Small intestine (tissue), 7 donors: ENCODE data around the gene ADAM30. TPM values are rescaled to one million over a fixed set of nuclear protein-coding genes. Genes with fewer than 3 reads are reported as not detected.

Experiments used
- DNase-seq, 2 donors: peaks; one replicate each; pipeline versions ENCODE4 v3.0.0 to v3.0.0-alpha.2; 2013
- FAIRE-seq: peaks from 2 replicates; lab custom pipeline; 2012; peaks lifted over from hg19 to GRCh38; lab: Jason Lieb, UNC
- H3K27ac ChIP-seq, 3 donors: one replicate each; pipeline ENCODE4 v1.5.1; 2013; ENCODE audit warnings: low read length in 2 of 3, mild to moderate bottlenecking in 2 of 3, control low read depth in 1 of 3, inconsistent platforms in 1 of 3, low read depth in 1 of 3, moderate library complexity in 1 of 3
- H3K27me3 ChIP-seq, 3 donors: one replicate each; pipeline ENCODE4 v1.6.1; 2013; ENCODE audit warnings: low read length in 3 of 3, inconsistent platforms in 1 of 3; ENCODE audit not compliant: control insufficient read depth in 3 of 3, insufficient read depth in 3 of 3
- H3K36me3 ChIP-seq, 3 donors: one replicate each; pipeline ENCODE4 v1.6.1; 2013; ENCODE audit warnings: low read length in 3 of 3, inconsistent platforms in 1 of 3, low read depth in 1 of 3, mild to moderate bottlenecking in 1 of 3, moderate library complexity in 1 of 3; ENCODE audit not compliant: control insufficient read depth in 3 of 3, insufficient read depth in 2 of 3
- H3K4me1 ChIP-seq, 3 donors: one replicate each; pipeline ENCODE4 v1.6.1; 2013; ENCODE audit warnings: low read length in 2 of 3, inconsistent platforms in 1 of 3, low read depth in 1 of 3, mild to moderate bottlenecking in 1 of 3, moderate library complexity in 1 of 3; ENCODE audit not compliant: control insufficient read depth in 3 of 3, insufficient read depth in 2 of 3
- H3K4me3 ChIP-seq, 3 donors: one replicate each; pipeline ENCODE4 v1.5.1; 2013; ENCODE audit warnings: low read length in 3 of 3, control low read depth in 1 of 3, inconsistent platforms in 1 of 3, low read depth in 1 of 3, mild to moderate bottlenecking in 1 of 3, moderate library complexity in 1 of 3
- H3K9me3 ChIP-seq, 2 donors: one replicate each; pipeline ENCODE4 v1.6.1; 2013; ENCODE audit warnings: low read depth in 1 of 2, low read length in 1 of 2; ENCODE audit not compliant: control insufficient read depth in 2 of 2, insufficient read depth in 1 of 2
- WGBS, 3 donors: extraction: QIAGEN DNeasy Blood & Tissue Kit; methylation state at CpG; one replicate each; pipeline ENCODE4 v1.1.7; 2013; 5-methylcytosine and 5-hydroxymethylcytosine counted together
- polyA plus RNA-seq, 4 donors: library from polyadenylated mRNA; stranded (reverse) in 3 of 4; unstranded in 1 of 4; fragments of 200-250 nt in 3 of 4; fragments of 120-200 nt in 1 of 4; gene quantifications; one replicate each; pipeline versions ENCODE4 v1.2.1 to v1.2.3, GENCODE V29; 2013
- donor health status: healthy with polysubstance abuse.
- donor health status: control.
- donor health status: control.
- donor health status: Bipolar disorder and iron deficiency.
- donor health status: healthy.

ADAM30 gene
- polyA plus RNA-seq, 4 donors: not detected

DNA sequence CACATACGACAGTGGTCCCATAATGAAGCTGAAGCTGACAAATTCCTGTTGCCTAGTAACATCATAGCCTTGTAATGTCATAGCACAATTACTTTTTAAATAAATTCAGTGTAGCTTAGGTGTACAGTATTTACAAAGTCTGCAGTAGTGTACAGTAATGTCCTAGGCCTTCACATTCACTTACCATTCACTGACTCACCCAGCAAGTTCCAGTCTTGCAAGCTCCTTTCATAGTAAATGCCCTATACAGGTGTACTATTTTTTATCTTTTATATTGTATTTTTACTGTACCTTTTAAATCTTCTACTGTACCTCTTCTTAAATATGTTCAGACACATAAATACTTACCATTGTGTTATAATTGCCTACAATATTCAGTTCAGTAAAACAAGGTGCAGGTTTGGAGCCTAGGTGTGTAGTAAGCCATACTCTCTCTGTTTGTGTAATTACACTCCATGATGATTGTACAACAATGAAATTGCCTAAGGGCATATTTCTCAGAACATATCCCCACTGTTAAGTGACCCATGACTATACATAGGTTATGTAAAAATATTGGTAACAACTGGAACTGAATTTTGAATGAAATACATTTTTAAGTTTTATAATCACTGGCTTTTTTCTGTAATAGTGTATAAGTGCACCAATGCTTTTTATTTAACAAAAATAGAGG, 33.5 kb upstream of the ADAM30 start:
- peaks cover 2 to 28% (median 9%) of the 10 kb centered on the region in 3 donors for H3K36me3 ChIP-seq
- 95 to 100% (median 97%) methylated on average over 1 of the region's 1 CpG for WGBS, 3 donors

DNA sequence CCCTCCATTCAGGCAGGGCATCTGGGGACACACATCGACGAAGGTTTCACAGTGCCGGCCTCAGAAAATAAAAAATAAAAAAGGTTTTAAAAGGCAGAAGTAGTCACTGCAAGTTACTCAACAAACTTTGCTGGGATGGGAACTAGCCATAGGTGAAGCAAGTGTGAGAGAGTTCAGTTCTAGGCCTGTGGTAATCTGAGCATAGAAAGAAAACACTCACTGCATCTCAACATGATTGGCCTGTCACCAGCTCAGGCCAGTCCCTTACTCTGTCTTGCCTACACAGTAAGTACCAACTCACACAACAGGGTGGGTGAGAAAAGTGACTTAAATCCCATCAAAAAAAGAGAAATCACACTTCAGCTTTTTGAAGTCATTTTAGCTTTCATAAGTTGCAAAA, 30.2 kb upstream of the ADAM30 start:
- no peak overlapping the region for H3K4me3 ChIP-seq
- FAIRE-seq (no peak), DNase-seq (no peak)
- H3K27me3 ChIP-seq: no peaks in the 10 kb centered on the region
- H3K36me3 ChIP-seq: peaks cover 0 to 38% (median 15%) of the 10 kb centered on the region in 3 donors
- H3K9me3 ChIP-seq: no peaks in the 10 kb centered on the region
- H3K4me1 ChIP-seq: no peaks in the 10 kb centered on the region
- no peak overlapping the region for H3K27ac ChIP-seq
- 95 to 96% (median 96%) methylated on average over 3 of the region's 3 CpGs for WGBS, 3 donors

More for the DNA sequence above, 33.5 kb upstream of the ADAM30 start:
- Histone ChIP-seq H3K4me1 (no peaks in the 10 kb centered on the region), H3K4me3 (no peak overlapping the region), H3K27me3 (no peaks in the 10 kb centered on the region), H3K27ac (no peak overlapping the region), H3K9me3 (peaks cover 0 to 8% of the 10 kb centered on the region in 2 donors)
- no peak for FAIRE-seq
- DNase-seq: no peak

DNA sequence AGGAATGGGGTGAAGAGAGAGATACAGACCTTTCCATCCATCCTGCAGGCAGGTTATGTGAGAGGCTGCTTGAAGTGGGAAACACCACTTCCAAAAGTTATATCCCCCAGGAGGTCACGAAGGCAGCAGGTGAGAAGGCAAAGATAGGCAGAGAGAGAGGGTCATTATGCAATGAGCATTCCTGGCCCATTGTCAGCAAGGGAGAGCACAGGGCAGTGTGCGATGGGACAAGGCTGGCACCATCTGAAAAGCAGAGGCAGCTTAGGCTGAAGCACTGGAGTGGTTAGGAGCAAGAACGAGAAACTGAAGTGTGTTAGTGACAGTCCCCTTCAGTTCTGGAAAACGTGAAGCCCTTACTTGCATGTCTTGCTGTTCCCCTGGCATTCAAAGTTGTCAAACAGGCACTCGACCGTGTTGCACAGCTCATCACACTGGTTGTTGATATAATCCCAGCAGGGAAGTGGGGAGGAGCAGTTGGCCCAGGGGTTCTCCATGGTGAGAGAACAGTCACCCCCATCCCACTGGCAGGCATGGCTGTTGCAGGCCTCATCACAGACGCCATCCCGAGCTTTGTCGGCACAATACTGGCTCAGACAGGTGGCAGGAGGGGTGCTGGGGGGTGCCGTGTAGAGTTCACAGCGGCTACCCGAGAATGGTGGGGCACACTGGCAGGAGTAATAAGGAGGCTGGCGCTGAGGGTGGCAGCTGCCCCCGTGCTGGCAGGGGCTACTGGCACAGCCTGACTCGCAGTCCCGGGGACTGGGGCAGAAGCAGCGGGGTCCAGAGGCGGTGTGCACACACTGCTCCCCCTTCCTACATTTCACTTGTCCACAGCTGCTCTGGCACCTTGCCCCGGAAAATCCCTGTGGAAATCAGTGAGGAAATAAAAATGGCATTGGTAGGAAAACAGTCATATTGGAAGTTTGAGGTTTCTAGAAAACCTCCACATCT, 28.9 kb upstream of the ADAM30 start:
- H3K4me3 ChIP-seq: no peak overlapping the region
- DNase-seq: no peak
- no peaks in the 10 kb centered on the region for H3K9me3 ChIP-seq
- 88 to 96% (median 95%) methylated on average over 19 of the region's 19 CpGs for WGBS, 3 donors
- FAIRE-seq: no peak
- H3K27ac ChIP-seq: no peak overlapping the region
- H3K27me3 ChIP-seq: no peaks in the 10 kb centered on the region
- peaks cover 0 to 40% (median 18%) of the 10 kb centered on the region in 3 donors for H3K36me3 ChIP-seq
- H3K4me1 ChIP-seq: no peaks in the 10 kb centered on the region

DNA sequence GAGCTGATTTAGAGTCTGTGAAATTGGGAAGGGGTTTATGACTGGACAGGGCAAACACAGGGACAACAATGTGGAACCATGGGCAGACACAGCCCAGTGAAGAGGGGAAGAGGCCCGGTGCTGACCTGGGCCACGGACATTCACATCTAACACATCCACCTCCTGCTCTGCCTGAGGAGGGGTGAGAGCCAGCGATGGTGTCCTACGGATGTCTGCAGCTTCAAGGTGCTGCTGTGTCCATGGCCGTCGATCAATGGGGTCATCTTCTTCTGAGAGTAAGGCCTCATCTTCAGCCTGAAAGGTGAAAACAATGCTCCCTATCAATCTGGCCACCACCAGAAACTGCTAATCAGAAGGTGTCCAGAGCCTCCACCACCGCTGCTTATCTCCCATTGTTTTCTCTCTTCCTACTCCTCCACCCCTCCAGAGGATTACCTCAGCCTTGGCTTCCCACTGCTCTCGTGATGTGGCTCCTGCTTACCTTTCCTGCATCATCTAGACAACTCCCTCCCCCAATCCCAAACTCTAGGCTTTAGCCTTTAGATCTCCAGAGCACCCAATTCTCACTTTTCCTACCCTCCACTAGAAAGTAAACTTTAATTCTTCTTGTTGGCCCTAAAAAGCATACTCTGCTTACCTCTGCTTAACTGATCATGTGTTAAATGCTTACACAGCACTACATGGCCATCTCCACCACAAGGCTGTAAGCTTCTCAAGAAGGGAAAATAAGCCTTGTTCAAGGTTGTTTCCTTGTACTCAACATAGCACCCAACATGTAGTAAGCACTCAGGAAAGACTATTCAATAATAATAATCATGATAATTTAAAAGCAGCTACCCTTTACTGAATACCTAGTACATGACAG, 24.0 kb upstream of the ADAM30 start:
- no peak for DNase-seq

GRCh38 chr1:119919241-119919640, 22.9 kb upstream of the ADAM30 start:
- Histone ChIP-seq H3K27me3 (no peaks in the 10 kb centered on the region), H3K4me1 (no peaks in the 10 kb centered on the region), H3K27ac (no peak overlapping the region), H3K4me3 (no peak overlapping the region), H3K9me3 (no peaks in the 10 kb centered on the region), H3K36me3 (peaks cover 5 to 47% (median 19%) of the 10 kb centered on the region in 3 donors)
- 92 to 97% (median 96%) methylated on average over 7 of the region's 7 CpGs for WGBS, 3 donors
- FAIRE-seq (no peak), DNase-seq (no peak)

More for the DNA sequence above, 24.0 kb upstream of the ADAM30 start:
- no peaks in the 10 kb centered on the region for H3K9me3 ChIP-seq
- H3K4me1 ChIP-seq: no peaks in the 10 kb centered on the region
- H3K36me3 ChIP-seq: peaks cover 5 to 50% (median 19%) of the 10 kb centered on the region in 3 donors
- FAIRE-seq: no peak
- H3K27ac ChIP-seq: no peak overlapping the region
- no peaks in the 10 kb centered on the region for H3K27me3 ChIP-seq
- no peak overlapping the region for H3K4me3 ChIP-seq
- 91 to 97% (median 92%) methylated on average over 8 of the region's 8 CpGs for WGBS, 3 donors

- H3K36me3 ChIP-seq: peaks cover 5 to 41% (median 19%) of the 10 kb centered on the region in 3 donors
- H3K9me3 ChIP-seq: no peaks in the 10 kb centered on the region
- WGBS, 3 donors: 94 to 96% (median 95%) methylated on average over 7 of the region's 7 CpGs
- no peaks in the 10 kb centered on the region for H3K27me3 ChIP-seq
- H3K27ac ChIP-seq: no peak overlapping the region
- DNase-seq (no peak), FAIRE-seq (no peak)
- no peak overlapping the region for H3K4me3 ChIP-seq
- H3K4me1 ChIP-seq: no peaks in the 10 kb centered on the region
Observed at GRCh38 chr1:119918301-119918700, 22.0 kb upstream of the ADAM30 start.

DNA sequence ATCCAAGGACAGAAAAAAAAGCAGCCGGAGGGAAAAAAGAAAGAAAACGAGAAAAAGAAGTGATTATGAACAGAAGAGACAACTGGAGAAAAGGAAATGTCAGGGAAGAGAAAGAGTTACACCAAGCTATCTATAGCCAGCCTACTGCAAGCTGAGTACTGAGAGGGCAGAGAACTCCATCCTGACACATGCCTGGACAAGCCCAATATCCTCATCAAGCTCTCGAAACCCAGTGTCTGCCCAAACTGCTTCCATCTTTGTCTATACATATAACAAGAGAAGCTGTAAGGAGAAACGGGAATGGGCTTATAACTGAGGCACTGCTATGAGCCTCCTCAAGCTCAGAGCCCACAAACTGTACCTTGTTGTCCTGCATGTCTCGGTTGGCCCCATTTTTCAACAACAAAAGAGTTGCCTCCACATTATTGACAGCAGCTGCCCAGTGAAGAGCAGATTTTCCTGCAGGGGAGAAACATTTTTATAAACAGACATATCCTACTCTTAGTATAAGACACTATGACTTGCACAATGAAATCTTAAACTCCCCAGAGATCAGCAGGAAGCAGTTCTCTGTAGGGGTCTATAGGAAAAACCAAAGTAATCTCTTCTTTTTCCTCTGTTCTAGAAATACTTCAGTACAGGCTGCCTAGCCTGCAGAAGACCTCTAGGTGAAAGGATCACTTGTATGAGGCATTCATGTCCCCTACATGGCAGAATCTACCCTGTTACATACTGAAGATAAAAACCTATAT, 21.2 kb upstream of the ADAM30 start:
- no peak for DNase-seq
- H3K27me3 ChIP-seq: no peaks in the 10 kb centered on the region
- H3K4me1 ChIP-seq: no peaks in the 10 kb centered on the region
- H3K27ac ChIP-seq: no peak overlapping the region
- no peak overlapping the region for H3K4me3 ChIP-seq
- FAIRE-seq: no peak
- no peaks in the 10 kb centered on the region for H3K9me3 ChIP-seq
- peaks cover 5 to 37% (median 17%) of the 10 kb centered on the region in 3 donors for H3K36me3 ChIP-seq
- WGBS, 3 donors: 83 to 91% (median 90%) methylated on average over 5 of the region's 5 CpGs
